ENCODE measurements around the gene NUP153.

DNA sequence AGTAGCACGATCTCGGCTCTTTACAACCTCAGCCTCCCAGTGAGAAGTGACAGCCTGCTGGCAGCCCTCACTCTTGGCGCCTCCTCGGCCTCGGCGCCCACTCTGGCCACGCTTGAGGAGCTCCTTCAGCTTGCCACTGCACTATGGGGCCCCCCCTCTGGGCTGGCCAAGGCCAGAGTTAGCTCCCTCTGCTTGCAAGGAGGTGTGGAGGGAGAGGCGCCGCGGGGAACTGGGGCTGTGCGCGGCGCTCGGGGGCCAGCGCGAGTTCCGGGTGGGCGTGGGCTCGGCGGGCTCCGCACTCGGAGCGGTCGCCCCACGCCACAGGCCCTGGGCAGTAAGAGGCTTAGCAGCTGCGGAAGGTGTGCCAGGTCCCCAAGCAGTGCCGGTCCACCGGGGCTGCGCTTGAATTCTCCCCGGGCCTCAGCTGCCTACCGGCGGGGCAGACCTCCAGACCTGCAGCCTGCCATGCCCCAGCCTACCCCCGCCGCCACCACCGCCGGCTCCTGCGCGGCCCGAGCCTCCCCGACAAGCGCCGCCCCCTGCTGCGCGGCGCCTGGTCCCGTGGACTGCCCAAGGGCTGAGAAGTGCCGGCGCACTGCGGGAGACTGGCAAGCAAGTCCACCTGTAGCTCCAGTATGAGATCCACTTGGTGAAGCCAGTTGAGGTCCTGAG lies 22.0 kb upstream of the NUP153 start:
- no peak for TF ChIP-seq RAD21 (IDR thresholded peaks at IDR 0.05; ENCODE audit: low read length)
- TF ChIP-seq, protein P1, sequence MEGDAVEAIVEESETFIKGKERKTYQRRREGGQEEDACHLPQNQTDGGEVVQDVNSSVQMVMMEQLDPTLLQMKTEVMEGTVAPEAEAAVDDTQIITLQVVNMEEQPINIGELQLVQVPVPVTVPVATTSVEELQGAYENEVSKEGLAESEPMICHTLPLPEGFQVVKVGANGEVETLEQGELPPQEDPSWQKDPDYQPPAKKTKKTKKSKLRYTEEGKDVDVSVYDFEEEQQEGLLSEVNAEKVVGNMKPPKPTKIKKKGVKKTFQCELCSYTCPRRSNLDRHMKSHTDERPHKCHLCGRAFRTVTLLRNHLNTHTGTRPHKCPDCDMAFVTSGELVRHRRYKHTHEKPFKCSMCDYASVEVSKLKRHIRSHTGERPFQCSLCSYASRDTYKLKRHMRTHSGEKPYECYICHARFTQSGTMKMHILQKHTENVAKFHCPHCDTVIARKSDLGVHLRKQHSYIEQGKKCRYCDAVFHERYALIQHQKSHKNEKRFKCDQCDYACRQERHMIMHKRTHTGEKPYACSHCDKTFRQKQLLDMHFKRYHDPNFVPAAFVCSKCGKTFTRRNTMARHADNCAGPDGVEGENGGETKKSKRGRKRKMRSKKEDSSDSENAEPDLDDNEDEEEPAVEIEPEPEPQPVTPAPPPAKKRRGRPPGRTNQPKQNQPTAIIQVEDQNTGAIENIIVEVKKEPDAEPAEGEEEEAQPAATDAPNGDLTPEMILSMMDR (IDR thresholded peaks at IDR 0.05) = no peak
- TF ChIP-seq, protein P2, sequence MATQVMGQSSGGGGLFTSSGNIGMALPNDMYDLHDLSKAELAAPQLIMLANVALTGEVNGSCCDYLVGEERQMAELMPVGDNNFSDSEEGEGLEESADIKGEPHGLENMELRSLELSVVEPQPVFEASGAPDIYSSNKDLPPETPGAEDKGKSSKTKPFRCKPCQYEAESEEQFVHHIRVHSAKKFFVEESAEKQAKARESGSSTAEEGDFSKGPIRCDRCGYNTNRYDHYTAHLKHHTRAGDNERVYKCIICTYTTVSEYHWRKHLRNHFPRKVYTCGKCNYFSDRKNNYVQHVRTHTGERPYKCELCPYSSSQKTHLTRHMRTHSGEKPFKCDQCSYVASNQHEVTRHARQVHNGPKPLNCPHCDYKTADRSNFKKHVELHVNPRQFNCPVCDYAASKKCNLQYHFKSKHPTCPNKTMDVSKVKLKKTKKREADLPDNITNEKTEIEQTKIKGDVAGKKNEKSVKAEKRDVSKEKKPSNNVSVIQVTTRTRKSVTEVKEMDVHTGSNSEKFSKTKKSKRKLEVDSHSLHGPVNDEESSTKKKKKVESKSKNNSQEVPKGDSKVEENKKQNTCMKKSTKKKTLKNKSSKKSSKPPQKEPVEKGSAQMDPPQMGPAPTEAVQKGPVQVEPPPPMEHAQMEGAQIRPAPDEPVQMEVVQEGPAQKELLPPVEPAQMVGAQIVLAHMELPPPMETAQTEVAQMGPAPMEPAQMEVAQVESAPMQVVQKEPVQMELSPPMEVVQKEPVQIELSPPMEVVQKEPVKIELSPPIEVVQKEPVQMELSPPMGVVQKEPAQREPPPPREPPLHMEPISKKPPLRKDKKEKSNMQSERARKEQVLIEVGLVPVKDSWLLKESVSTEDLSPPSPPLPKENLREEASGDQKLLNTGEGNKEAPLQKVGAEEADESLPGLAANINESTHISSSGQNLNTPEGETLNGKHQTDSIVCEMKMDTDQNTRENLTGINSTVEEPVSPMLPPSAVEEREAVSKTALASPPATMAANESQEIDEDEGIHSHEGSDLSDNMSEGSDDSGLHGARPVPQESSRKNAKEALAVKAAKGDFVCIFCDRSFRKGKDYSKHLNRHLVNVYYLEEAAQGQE (IDR thresholded peaks at IDR 0.05; ENCODE audit: low read depth, low read length) = no peak
- no peak for TF ChIP-seq MXI1 (IDR thresholded peaks at IDR 0.05; ENCODE audit: low read depth, low read length)
- no peak for TF ChIP-seq GABPA (IDR thresholded peaks at IDR 0.05; ENCODE audit: low read depth)
- no peak for TF ChIP-seq NFIC (IDR thresholded peaks at IDR 0.05; ENCODE audit: borderline replicate concordance)
- TF ChIP-seq TAF1 (IDR thresholded peaks at IDR 0.05; ENCODE audit: borderline replicate concordance, low read depth, low read length) = no peak
- no peak for TF ChIP-seq RCOR1 (IDR thresholded peaks at IDR 0.05; ENCODE audit: low read length)

Data from SK-N-SH (cell line).